ENCODE data around the gene PRKG1.
"Not testable (repeated sequence)": the region's sequence is repeated elsewhere in the genome, so short reads cannot be mapped to it uniquely, and the experiment has no call there.

The PRKG1 gene

GRCh38 chr10:52110576-52110975 is 1036.3 kb downstream of the PRKG1 start:
- no peak for DNase-seq

GRCh38 chr10:52111101-52111891 is 1037.0 kb downstream of the PRKG1 start:
- no peak for DNase-seq

DNA sequence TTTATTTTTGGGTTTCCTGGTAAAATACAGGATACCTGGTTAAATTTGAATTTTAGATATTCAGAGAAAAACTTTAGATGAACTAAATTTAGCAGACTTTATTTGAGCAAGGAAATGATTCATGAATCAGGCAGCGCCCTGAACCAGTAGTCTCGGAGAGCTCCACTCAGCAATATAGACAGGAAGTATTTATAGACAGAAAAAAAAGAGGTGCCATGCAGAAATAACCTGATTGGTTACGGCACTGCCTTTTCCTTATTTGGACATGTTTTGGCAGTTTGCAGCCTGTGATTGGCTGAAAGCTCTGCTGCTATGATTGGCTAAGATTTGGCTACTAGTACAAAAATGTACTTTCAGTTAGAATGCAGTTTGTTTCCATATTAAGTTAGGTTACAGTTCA is 1041.5 kb downstream of the PRKG1 start:
- DNase-seq, result no peak

- DNase-seq, result no peak
Observed at GRCh38 chr10:52119507-52119906, 1045.2 kb downstream of the PRKG1 start.

DNA sequence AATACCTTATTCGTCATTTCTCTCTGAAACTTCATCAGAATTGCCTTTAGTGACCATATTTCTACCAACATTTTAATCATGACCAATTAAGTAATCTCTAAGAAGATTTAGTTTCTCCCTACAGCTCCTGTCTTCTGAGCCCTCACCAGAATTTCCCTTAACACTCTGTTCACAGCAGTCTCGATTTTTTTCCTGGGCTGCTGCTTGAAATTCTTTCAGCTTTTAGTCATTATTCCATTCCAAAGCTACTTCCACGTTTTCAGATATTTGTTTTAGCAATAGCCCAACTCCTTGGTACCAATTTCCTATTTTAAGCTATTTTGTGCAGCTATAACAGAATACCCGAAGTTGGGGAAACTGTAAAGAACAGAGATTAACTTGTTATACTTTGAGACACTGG is 1047.4 kb downstream of the PRKG1 start:
- DNase-seq, result no peak

DNA sequence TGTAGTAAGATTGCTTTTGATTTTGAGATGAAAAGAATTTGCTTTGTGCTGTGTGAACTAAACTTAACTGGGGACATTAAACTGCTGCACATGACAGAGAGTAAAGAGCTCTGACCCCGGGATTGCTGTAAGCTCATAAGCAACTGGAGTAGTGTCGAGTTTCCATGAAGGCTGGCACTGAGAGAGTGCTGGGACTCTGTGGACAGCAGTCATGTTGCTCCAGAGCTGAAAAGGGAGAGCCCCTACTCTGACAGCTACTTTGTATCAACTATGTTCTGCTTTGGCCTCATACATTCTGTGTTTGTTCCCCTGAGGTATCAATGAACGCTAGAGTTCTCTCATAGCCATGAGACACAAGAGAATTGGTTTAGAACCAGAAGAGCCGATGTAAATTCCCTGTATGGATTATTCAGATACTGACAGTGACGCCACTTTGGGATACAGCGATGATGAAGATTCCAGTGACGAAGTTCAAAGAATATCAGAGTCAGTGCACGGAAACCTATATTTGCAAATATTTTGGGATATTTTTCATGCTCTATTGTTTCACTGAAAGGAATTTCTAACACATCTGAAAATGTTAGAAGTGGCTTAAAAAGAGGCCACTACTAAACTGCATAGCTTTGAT is 1053.9 kb downstream of the PRKG1 start:
- DNase-seq, result no peak

GRCh38 chr10:52129410-52130178 is 1055.3 kb downstream of the PRKG1 start:
- DNase-seq, result no peak

GRCh38 chr10:52135101-52135500 is 1060.8 kb downstream of the PRKG1 start:
- DNase-seq, result no peak

- no peak for DNase-seq
Observed at GRCh38 chr10:52136921-52137320, 1062.6 kb downstream of the PRKG1 start.

- DNase-seq, result no peak
Observed at GRCh38 chr10:52143338-52143737, 1069.1 kb downstream of the PRKG1 start.

DNA sequence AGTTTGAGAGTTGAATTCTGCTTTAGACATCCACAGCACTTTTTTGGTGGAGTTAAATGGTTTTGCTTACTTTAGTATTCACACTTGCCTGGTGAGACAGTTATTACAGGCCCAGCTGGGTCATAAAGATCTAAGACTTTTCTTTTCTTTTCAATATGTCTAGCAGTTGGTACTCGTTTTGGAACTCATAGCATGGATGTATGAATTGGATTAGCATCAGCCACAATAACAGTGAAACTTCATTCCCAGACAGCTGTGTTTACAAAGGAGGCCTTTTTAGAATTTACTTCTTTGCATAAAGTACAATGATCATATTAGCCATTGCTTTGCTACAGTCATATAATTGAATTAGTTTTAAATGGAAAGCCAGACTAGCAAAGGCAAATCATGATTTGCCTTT is 1071.3 kb downstream of the PRKG1 start:
- DNase-seq, result no peak

GRCh38 chr10:52146766-52147165 is 1072.5 kb downstream of the PRKG1 start:
- no peak for DNase-seq

GRCh38 chr10:52170776-52171175 is 1096.5 kb downstream of the PRKG1 start:
- no peak for DNase-seq

GRCh38 chr10:52172581-52172980 is 1098.3 kb downstream of the PRKG1 start:
- no peak for DNase-seq

DNA sequence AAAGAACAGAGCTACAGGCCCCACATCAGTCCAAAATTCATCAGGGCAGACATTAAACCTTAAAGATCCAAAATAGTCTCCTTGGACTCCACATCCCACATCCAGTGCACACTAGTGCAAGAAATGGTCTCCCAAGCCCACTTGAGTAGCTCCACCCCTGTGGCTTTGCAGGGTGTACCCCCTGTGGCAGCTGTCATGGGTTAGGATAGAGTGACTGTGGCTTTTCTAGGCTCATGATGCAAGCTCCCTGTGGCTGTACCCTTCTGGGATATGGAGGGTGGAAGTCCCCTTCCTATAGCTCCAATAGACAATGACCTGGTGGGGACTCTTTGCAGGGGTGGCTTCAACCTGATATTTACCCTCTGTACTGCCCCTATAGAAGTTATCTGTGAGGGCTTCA is 1111.0 kb downstream of the PRKG1 start:
- DNase-seq, result no peak

GRCh38 chr10:52187521-52188258 is 1113.4 kb downstream of the PRKG1 start:
- no peak for DNase-seq

DNA sequence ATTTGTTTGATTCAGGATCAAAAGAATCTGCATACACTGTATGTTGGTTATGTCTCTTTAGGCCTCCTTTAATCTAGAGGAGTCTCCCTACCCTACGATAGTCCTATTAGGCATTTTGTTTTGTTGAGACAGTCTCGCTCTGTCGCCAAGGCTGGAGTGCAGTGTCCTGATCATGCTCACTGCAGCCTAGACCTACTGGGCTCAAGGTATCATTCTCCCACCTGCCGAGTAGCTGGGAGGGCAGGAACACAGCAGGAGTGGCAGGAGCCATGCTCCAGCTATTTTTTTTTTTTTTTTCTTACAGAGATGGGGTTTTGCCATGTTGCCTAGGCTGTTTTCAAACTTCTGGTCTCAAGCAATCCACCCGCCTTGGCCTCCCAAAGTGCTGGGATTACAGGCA is 1116.8 kb downstream of the PRKG1 start:
- DNase-seq, result no peak

- DNase-seq, result no peak
Observed at GRCh38 chr10:52194191-52194590, 1119.9 kb downstream of the PRKG1 start.

GRCh38 chr10:52194716-52195115 is 1120.4 kb downstream of the PRKG1 start:
- DNase-seq, result no peak

DNA sequence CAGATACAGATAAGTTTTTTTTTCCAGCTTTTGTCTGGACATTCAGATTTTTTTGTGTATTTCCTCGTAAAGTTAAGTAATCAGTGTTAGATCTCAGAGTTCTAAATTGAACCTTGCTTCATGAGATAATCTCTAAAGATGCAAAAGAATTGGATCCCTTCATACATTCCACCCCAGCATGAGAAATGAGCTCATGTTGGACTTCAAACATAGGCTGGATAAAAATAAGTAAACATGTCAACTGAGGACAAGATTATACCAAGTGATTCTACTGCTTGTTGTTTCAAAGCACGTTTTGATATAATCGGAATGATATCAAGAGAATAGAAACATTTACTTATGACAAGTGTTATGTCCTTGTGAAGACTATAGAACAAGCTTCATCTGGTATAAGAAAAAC is 1122.8 kb downstream of the PRKG1 start:
- no peak for DNase-seq

DNA sequence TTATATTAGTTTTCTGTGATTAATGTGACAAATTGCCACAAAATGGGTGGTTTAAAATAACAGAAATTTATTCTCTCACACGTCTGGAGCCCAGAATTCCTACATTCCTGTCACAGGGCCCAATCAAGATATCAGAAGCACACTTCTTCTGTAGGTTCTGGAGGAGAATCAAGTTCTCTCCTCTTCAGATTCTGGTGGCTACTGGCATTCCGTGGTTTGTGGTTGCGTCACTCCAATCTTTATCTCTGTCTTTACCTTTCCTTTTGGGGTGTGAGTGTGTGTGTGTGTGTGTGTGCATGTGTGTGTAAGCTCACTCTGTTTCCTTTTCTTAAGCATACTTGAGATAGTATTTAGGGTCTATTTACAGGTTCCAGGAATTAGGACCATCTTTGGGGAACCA is 1124.3 kb downstream of the PRKG1 start:
- DNase-seq, result no peak

GRCh38 chr10:52204906-52205305 is 1130.6 kb downstream of the PRKG1 start:
- not testable (repeated sequence) for DNase-seq

- no peak for DNase-seq
Observed at GRCh38 chr10:52208365-52208764, 1134.1 kb downstream of the PRKG1 start.

Measured in activated naive CD4-positive, alpha-beta T cell (primary cell).